H9 (cell line): ENCODE data around the gene PPP2CA. TPM values are rescaled to one million over a fixed set of nuclear protein-coding genes. Genes with fewer than 3 reads are reported as not detected.
A peak's percentile ranks its signal among the peaks of the same experiment; 100 is the strongest.

Experiments used
- DNase-seq: peaks from one replicate; pipeline ENCODE4 v3.0.0-alpha.2; 2017
- H2AFZ ChIP-seq: one replicate; pipeline ENCODE4 v1.6.1; 2013; ENCODE audit warnings: mild to moderate bottlenecking, low read length, control low read depth, moderate library complexity
- H2AK5ac ChIP-seq: 2 replicates; pipeline ENCODE4 v1.6.1; 2013; ENCODE audit warnings: low read length, control low read depth, mixed read lengths; ENCODE audit not compliant: insufficient read length
- H2BK120ac ChIP-seq: one replicate; pipeline ENCODE4 v1.6.1; 2013; ENCODE audit warnings: low read depth, mild to moderate bottlenecking, low read length, control low read depth, inconsistent platforms; ENCODE audit not compliant: poor library complexity, severe bottlenecking
- H2BK12ac ChIP-seq: 2 replicates; pipeline ENCODE4 v1.6.1; 2013; ENCODE audit warnings: low read length, control low read depth, mixed read lengths, low read depth; ENCODE audit not compliant: insufficient read length
- H2BK15ac ChIP-seq: 2 replicates; pipeline ENCODE4 v1.6.1; 2013; ENCODE audit warnings: low read depth, low read length, control low read depth
- H2BK20ac ChIP-seq: one replicate; pipeline ENCODE4 v1.6.1; 2013; ENCODE audit warnings: low read depth, mild to moderate bottlenecking, low read length, control low read depth, inconsistent platforms; ENCODE audit not compliant: poor library complexity, severe bottlenecking
- H2BK5ac ChIP-seq: 2 replicates; pipeline ENCODE4 v1.6.1; 2013; ENCODE audit warnings: low read length, control low read depth, mixed read lengths; ENCODE audit not compliant: insufficient read length
- H3K14ac ChIP-seq: 2 replicates; pipeline ENCODE4 v1.6.1; 2013; ENCODE audit warnings: low read length, control low read depth; ENCODE audit not compliant: insufficient read depth
- H3K18ac ChIP-seq: 2 replicates; pipeline ENCODE4 v1.6.1; 2013; ENCODE audit warnings: low read depth, mild to moderate bottlenecking, mixed read lengths, low read length, control low read depth; ENCODE audit not compliant: insufficient read length
- H3K23ac ChIP-seq: 2 replicates; pipeline ENCODE4 v1.6.1; 2013; ENCODE audit warnings: low read length, control low read depth, mixed read lengths, low read depth; ENCODE audit not compliant: insufficient read length
- H3K23me2 ChIP-seq: 2 replicates; pipeline ENCODE4 v1.6.1; 2013; ENCODE audit warnings: low read depth, mild to moderate bottlenecking, mixed read lengths, low read length, control low read depth; ENCODE audit not compliant: insufficient read length, poor library complexity, severe bottlenecking
- H3K27ac ChIP-seq: 2 replicates; pipeline ENCODE4 v1.5.1; 2013; ENCODE audit warnings: low read length, control low read depth, mixed read lengths, low read depth; ENCODE audit not compliant: insufficient read length
- H3K27me3 ChIP-seq: 2 replicates; pipeline ENCODE4 v1.6.1; 2013; ENCODE audit warnings: low read length, control low read depth, inconsistent platforms; ENCODE audit not compliant: insufficient read depth
- H3K4ac ChIP-seq: 2 replicates; pipeline ENCODE4 v1.6.1; 2013; ENCODE audit warnings: low read depth, mild to moderate bottlenecking, control low read depth, inconsistent platforms, low read length, moderate library complexity
- H3K4me1 ChIP-seq: 2 replicates; pipeline ENCODE4 v1.6.1; 2013; ENCODE audit warnings: low read length, control low read depth, inconsistent platforms; ENCODE audit not compliant: insufficient read depth
- H3K4me2 ChIP-seq: 2 replicates; pipeline ENCODE4 v1.6.1; 2013; ENCODE audit warnings: low read length, control low read depth, mixed read lengths; ENCODE audit not compliant: insufficient read length, insufficient read depth
- H3K56ac ChIP-seq: 2 replicates; pipeline ENCODE4 v1.6.1; 2013; ENCODE audit warnings: low read depth, mild to moderate bottlenecking, mixed read lengths, low read length, control low read depth; ENCODE audit not compliant: insufficient read length
- H3K79me1 ChIP-seq: 2 replicates; pipeline ENCODE4 v1.6.1; 2013; ENCODE audit warnings: low read depth, mild to moderate bottlenecking, moderate library complexity, low read length, control low read depth, inconsistent platforms; ENCODE audit not compliant: insufficient read depth, poor library complexity, severe bottlenecking
- H3K79me2 ChIP-seq: 2 replicates; pipeline ENCODE4 v1.6.1; 2013; ENCODE audit warnings: low read length, control low read depth, inconsistent platforms; ENCODE audit not compliant: insufficient read depth
- H3K9ac ChIP-seq: 2 replicates; pipeline ENCODE4 v1.6.1; 2013; ENCODE audit warnings: low read length, control low read depth, mixed read lengths; ENCODE audit not compliant: insufficient read length; ENCODE audit errors: extremely low read depth
- H3K9me3 ChIP-seq: one replicate; pipeline ENCODE4 v1.6.1; 2013; ENCODE audit warnings: low read depth, low read length, inconsistent platforms; ENCODE audit not compliant: control insufficient read depth
- H3T11ph ChIP-seq: one replicate; pipeline ENCODE4 v1.6.1; 2013; ENCODE audit warnings: mild to moderate bottlenecking, low read length, control low read depth, inconsistent platforms
- H4K20me1 ChIP-seq: one replicate; pipeline ENCODE4 v1.6.1; 2013; ENCODE audit not compliant: control insufficient read depth, insufficient read length, insufficient read depth
- H4K5ac ChIP-seq: 2 replicates; pipeline ENCODE4 v1.6.1; 2013; ENCODE audit warnings: low read depth, mild to moderate bottlenecking, mixed read lengths, low read length, control low read depth; ENCODE audit not compliant: insufficient read length
- H4K8ac ChIP-seq: replicated peaks from 2 replicates; pipeline ENCODE4 v1.6.1; 2013; ENCODE audit warnings: low read length, control low read depth, mixed read lengths, low read depth; ENCODE audit not compliant: insufficient read length
- H4K91ac ChIP-seq: 2 replicates; pipeline ENCODE4 v1.6.1; 2013; ENCODE audit warnings: low read depth, mild to moderate bottlenecking, moderate library complexity, mixed read lengths, low read length, control low read depth; ENCODE audit not compliant: insufficient read length
- H3K27ac Mint-ChIP-seq, 3 experiments: 2 replicates in 2 of 3; 3 replicates in 1 of 3; pipeline ENCODE4 v1.8.0; 2020 to 2021; ENCODE audit warnings: mixed read lengths in 3 of 3, mild to moderate bottlenecking in 1 of 3, moderate library complexity in 1 of 3
- H3K27me3 Mint-ChIP-seq: 2 replicates; pipeline ENCODE4 v1.8.0; 2021; ENCODE audit warnings: low read depth, mild to moderate bottlenecking, moderate library complexity, mixed read lengths
- H3K36me3 Mint-ChIP-seq, 3 experiments: 2 replicates in 2 of 3; 3 replicates in 1 of 3; pipeline ENCODE4 v1.8.0; 2020 to 2021; ENCODE audit warnings: low read depth in 3 of 3, mixed read lengths in 3 of 3; ENCODE audit not compliant: insufficient read depth in 1 of 3
- H3K4me1 Mint-ChIP-seq, 2 experiments: 2 replicates each; pipeline ENCODE4 v1.8.0; 2020; ENCODE audit warnings: mixed read lengths in 2 of 2
- H3K4me3 Mint-ChIP-seq, 2 experiments: 2 replicates in 1 of 2; 3 replicates in 1 of 2; pipeline ENCODE4 v1.8.0; 2020 to 2021; ENCODE audit warnings: mild to moderate bottlenecking in 2 of 2, mixed read lengths in 2 of 2, moderate library complexity in 1 of 2
- H3K9me3 Mint-ChIP-seq, 2 experiments: 2 replicates in 1 of 2; 3 replicates in 1 of 2; pipeline ENCODE4 v1.8.0; 2020; ENCODE audit warnings: mild to moderate bottlenecking in 2 of 2, mixed read lengths in 2 of 2, moderate library complexity in 1 of 2
- CTCF ChIP-seq: fragments of 200-600 bp; sonication (generic); conservative IDR thresholded peaks from 3 replicates; pipeline ENCODE4 v1.8.0; 2021; ENCODE audit warnings: antibody characterized with exemption, mild to moderate bottlenecking
- whole genome bisulfite sequencing: extraction: QIAGEN DNeasy Blood & Tissue Kit; methylation state at CpG from one replicate; pipeline ENCODE4 v1.1.7; 2013; ENCODE audit warnings: missing lambda C conversion rate, low lambda C conversion rate, mixed read lengths; ENCODE audit not compliant: insufficient read length; ENCODE audit errors: extremely low coverage; 5-methylcytosine and 5-hydroxymethylcytosine counted together
- total RNA-seq: library from RNA; stranded (reverse); gene quantifications from 2 replicates; pipeline ENCODE4 v1.2.1, GENCODE V29; 2021

PPP2CA gene
- total RNA-seq, 1 experiment from 2014 or later = 244 TPM

- no CpG with 5 or more reads among the region's 3 CpGs for WGBS
- H3K14ac ChIP-seq = no peak overlapping the region
- peak overlapping the region in 1 of 2 experiments; percentile 97; a peak in 3 of 5 replicates for H3K4me3 Mint-ChIP-seq
- H3K79me1 ChIP-seq = no peaks in the 10 kb centered on the region
- no peak overlapping the region for H3K18ac ChIP-seq
- H3K9ac ChIP-seq = no peak overlapping the region
- H2BK20ac ChIP-seq = no peak overlapping the region
- no peak overlapping the region for H2BK12ac ChIP-seq
- no peak for DNase-seq
- H4K20me1 ChIP-seq = no peaks in the 10 kb centered on the region
- H3K4me1 Mint-ChIP-seq = peaks cover 23 to 28% of the 10 kb centered on the region in 2 experiments
- H3T11ph ChIP-seq = no peak overlapping the region
- peaks cover 6 to 22% (median 19%) of the 10 kb centered on the region in 3 experiments for H3K36me3 Mint-ChIP-seq
- no peak overlapping the region for H3K4me2 ChIP-seq
- peaks cover 2% of the 10 kb centered on the region; the same call in 1 of the 2 replicates for H3K4me1 ChIP-seq
- no peaks in the 10 kb centered on the region for H3K9me3 ChIP-seq
- no peak overlapping the region for H3K56ac ChIP-seq
- H3K79me2 ChIP-seq = peaks cover 26% of the 10 kb centered on the region
- no peaks in the 10 kb centered on the region; a peak in 1 of 5 replicates for H3K9me3 Mint-ChIP-seq
- H3K4ac ChIP-seq = no peak overlapping the region
- no peak overlapping the region for H4K91ac ChIP-seq
- no peak overlapping the region for H2BK120ac ChIP-seq
- peaks cover 8% of the 10 kb centered on the region for H3K23me2 ChIP-seq
- no peak overlapping the region for H2AFZ ChIP-seq
- H3K27ac ChIP-seq = no peak overlapping the region
- no peak overlapping the region; a peak in 1 of 7 replicates for H3K27ac Mint-ChIP-seq
- no peak overlapping the region for H4K8ac ChIP-seq
- no peak for TF ChIP-seq CTCF
- no peak overlapping the region for H4K5ac ChIP-seq
- no peaks in the 10 kb centered on the region for H3K27me3 Mint-ChIP-seq
- no peaks in the 10 kb centered on the region for H3K27me3 ChIP-seq
- no peak overlapping the region for H2BK15ac ChIP-seq
- no peak overlapping the region for H3K23ac ChIP-seq
- no peak overlapping the region for H2BK5ac ChIP-seq
- H2AK5ac ChIP-seq = no peak overlapping the region
These were observed 1.9 kb upstream of the PPP2CA start for GRCh38 chr5:134227776-134228175.
